GM23248 (cell line): ENCODE data around the gene GLT8D2.

ENCODE experiments used
- EZH2 ChIP-seq: fragments of 200-600 bp; sonication (generic); IDR thresholded peaks from 2 replicates; pipeline ENCODE4 v1.6.1; 2018; ENCODE audit warnings: antibody characterized with exemption, mild to moderate bottlenecking; ENCODE audit not compliant: insufficient read depth, poor library complexity, severe bottlenecking
- EZH2phosphoT487 ChIP-seq: fragments of 200-600 bp; sonication (generic); IDR thresholded peaks from 2 replicates; pipeline ENCODE4 v1.6.1; 2018; ENCODE audit warnings: antibody characterized with exemption, moderate library complexity, mild to moderate bottlenecking, low read depth; ENCODE audit not compliant: insufficient read depth

GRCh38 chr12:103952497-103952896, 97.5 kb downstream of the GLT8D2 start:
- TF ChIP-seq EZH2: no peak
- TF ChIP-seq EZH2phosphoT487: no peak
